Tracheal epithelial cell (primary cell): ENCODE results near the gene ZSCAN32. TPM values are rescaled to one million over a fixed set of nuclear protein-coding genes. Genes with fewer than 3 reads are reported as not detected.

Experiments
- total RNA-seq: library from RNA; depleted of rRNA; stranded (reverse); fragments of >200 nt; gene quantifications from 2 replicates; pipeline ENCODE4 v1.2.1, GENCODE V29; 2014

Gene ZSCAN32
- 9.9 and 17.1 TPM in 2 replicates for total RNA-seq

DNA sequence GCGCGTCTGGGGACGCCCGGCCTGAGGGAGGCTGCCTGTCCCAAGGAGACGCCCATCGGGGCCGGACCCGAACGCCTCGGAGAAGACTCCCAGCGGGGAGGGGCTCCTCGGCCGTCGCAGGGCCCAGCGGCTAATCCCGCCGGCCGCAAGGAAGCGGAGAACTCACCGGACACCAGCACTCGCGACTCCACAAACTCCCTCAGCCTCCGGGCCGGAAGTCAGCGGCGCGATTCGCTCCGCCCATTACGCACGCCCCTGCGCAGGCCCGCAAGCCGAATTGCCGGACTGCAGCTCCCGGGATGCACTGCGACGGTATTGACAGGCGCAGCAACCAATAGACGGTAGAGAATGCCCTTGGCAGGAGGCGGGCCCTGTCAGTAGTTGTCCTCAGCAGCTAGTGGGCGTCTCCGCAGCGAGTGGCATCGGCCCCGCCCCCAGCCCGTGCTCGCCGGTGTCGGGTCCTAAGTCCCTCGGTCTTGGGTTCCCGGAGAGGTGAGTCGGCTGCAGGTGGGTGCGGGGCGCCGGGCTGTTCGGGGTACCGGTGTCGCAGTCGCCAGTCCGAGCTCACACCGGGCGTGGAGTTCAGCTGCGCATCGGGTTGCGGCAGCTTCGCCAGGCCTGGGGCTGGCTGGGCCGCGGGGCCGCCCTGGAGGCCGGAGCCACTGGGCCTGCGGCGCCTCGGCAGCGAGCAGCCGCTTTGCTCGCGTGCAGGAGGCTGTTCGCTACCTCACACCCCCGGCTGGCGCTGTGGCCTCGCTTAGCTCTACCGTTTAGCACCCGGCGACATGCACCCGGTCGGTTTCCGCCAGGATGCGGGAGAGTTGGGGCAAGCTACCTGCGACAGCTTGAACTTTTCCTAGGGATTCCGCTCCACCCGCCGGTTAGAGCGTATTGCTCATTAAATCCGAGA is at the start of gene ZSCAN32, which contains the start of gene ZNF174:
Gene ZSCAN32, minus strand, starts transcription at position 226 of the 910 bp plus-strand sequence. CDS start 3,447 bp downstream, outside the sequence.
Gene ZNF174, plus strand, starts transcription at position 437 of the 910 bp plus-strand sequence. CDS start 790 bp downstream, outside the sequence.

DNA sequence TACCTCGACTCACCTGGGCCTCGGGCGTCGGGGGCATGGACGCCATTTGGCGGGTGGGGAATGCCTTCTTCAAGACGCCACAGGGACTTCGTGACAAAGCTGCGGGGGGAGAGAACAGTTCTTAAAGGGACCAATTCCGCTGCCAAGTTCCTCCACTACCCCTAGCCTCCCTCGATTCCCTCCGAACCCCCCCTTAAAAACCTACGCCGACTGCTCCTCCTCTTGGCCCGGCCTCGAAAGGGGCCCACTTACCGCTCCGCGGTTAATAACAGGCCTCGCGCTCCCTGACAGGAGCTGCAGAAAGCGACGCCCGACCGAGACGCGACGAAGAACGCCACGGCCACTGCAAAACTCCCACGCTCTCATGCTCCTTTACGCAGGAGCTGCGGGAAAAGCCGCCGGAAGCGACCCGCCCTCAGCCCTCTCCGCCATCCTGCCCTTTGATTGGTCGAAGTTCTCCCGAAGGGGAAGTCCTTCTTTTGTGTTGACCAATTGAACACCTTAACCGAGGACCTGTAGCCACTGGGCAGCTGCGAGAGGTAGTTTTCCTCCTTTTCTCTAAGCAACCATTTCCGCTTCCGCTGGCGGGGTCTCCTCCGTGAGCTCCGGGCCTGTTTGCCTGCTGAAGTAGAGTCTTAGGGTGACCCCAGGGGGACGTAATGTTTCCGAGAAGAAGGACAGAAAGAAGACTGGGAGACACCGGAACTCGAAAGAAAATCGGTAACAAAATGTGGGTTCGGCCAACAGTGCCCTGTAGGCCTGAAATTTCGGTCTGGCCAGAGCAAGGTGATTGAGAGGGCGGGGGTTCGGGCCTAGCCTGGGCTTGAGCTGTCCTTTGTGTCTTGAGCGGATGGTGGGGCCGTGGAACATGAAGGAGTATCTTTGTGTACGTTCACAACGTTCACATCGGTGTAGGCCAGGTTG is 42.6 kb upstream of the ZSCAN32 start, which contains the start of the genes NAA60 and ZNF597:
Gene NAA60, plus strand, starts transcription at position 573 of the 924 bp plus-strand sequence. CDS start 32,548 bp downstream, outside the sequence.
Gene ZNF597, minus strand, starts transcription at position 397 of the 924 bp plus-strand sequence. Its CDS starts 351 bp downstream, at position 46.

DNA sequence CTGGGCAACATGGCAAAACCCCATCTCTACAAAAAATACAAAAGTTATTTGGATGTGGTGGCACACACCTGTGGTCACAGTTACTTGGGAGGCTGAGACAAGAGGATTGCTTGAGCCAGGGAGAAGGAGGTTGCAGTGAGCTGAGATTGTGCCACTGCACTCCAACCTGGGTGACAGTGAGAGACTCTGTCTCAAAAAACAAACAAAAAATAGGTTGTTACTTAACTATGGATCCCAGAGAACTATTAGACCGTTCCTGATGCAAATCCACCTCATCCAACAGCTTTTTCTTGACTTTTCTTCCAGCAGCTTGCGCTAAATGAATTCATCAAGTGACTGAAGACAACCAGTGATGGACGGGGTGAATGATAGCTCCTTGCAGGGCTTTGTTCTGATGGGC is 45.2 kb downstream of the ZSCAN32 start, which contains the start of gene OR2C1:
Gene OR2C1, plus strand, starts transcription at position 301 of the 400 bp plus-strand sequence. Its CDS starts 52 bp downstream, at position 353.

Other genes with a start within 250 kb of the ZSCAN32 start
- gene OR1F1, start 212.8 kb downstream of the ZSCAN32 start, total RNA-seq, result not detected in 2 replicates
- gene ZNF200, start 165.8 kb downstream of the ZSCAN32 start, total RNA-seq, result 7.7 and 8.7 TPM in 2 replicates
- gene MEFV, start 144.4 kb downstream of the ZSCAN32 start, total RNA-seq, result under 0.01 TPM in 1 of 2 replicates, not detected in the other
- 57.1 and 69.9 TPM in 2 replicates for gene ZNF263, start 117.5 kb downstream of the ZSCAN32 start, total RNA-seq
- gene TIGD7, start 95.6 kb downstream of the ZSCAN32 start, total RNA-seq, result 2.2 and 3.6 TPM in 2 replicates
- gene ZNF75A, start 95.5 kb downstream of the ZSCAN32 start, total RNA-seq, result 12.5 and 19.0 TPM in 2 replicates
- 0.24 TPM in 1 of 2 replicates, not detected in the other for gene OR2C1, start 45.1 kb downstream of the ZSCAN32 start, total RNA-seq
- 3.8 and 3.9 TPM in 2 replicates for gene ZNF174, start 211 bp upstream of the ZSCAN32 start, total RNA-seq
- gene ZNF597, start 42.5 kb upstream of the ZSCAN32 start, total RNA-seq, result 1.4 and 1.5 TPM in 2 replicates
- gene NAA60, start 42.7 kb upstream of the ZSCAN32 start, total RNA-seq, result 7.0 and 10.7 TPM in 2 replicates
- not detected in 2 replicates for gene C16orf90, start 94.5 kb upstream of the ZSCAN32 start, total RNA-seq
- gene CLUAP1, start 100.0 kb upstream of the ZSCAN32 start, total RNA-seq, result 8.2 and 9.2 TPM in 2 replicates
- not detected in 2 replicates for gene NLRC3, start 176.4 kb upstream of the ZSCAN32 start, total RNA-seq
- gene SLX4, start 210.6 kb upstream of the ZSCAN32 start, total RNA-seq, result 1.7 and 2.3 TPM in 2 replicates